Left lung (tissue), 10 donors: Measurements from ENCODE around the gene HINT2. TPM values are rescaled to one million over a fixed set of nuclear protein-coding genes. Genes with fewer than 3 reads are reported as not detected.

ENCODE experiments used
- ATAC-seq: fragments of 200-7000 bp; cut with Tn5 transposase; one replicate; pipeline ENCODE4 v1.9.1; 2020; ENCODE audit warnings: moderate library complexity
- DNase-seq, 4 donors: peaks; one replicate each; pipeline ENCODE4 v3.0.0-alpha.2; 2013 to 2020
- H3K27ac ChIP-seq, 2 donors: fragments of 200-600 bp; sonication (generic) in 1 of 2; one replicate each; pipeline versions ENCODE4 v1.5.0 to v1.8.0; 2020 to 2021
- H3K27me3 ChIP-seq, 2 donors: fragments of 200-600 bp; sonication (generic) in 1 of 2; one replicate each; pipeline versions ENCODE4 v1.5.0 to v1.8.0; 2020 to 2021
- H3K36me3 ChIP-seq, 2 donors: fragments of 200-600 bp; sonication (generic) in 1 of 2; one replicate each; pipeline versions ENCODE4 v1.5.0 to v1.8.0; 2020 to 2021
- H3K4me1 ChIP-seq, 2 donors: fragments of 200-600 bp; one replicate each; pipeline ENCODE4 v1.8.0; 2021
- H3K4me3 ChIP-seq, 2 donors: fragments of 200-600 bp; sonication (generic) in 1 of 2; one replicate each; pipeline versions ENCODE4 v1.5.0 to v1.8.0; 2020 to 2021; ENCODE audit warnings: mild to moderate bottlenecking in 1 of 2
- H3K9me3 ChIP-seq, 2 donors: fragments of 200-600 bp; sonication (generic) in 1 of 2; one replicate each; pipeline versions ENCODE4 v1.5.0 to v1.8.0; 2020 to 2021
- intact Hi-C, 2 donors: fragments of 100-400 bp; cut with DNase I; formaldehyde crosslinking; loops; one replicate each; pipeline versions ENCODE4 v1.11.2 to v1.14.2; 2022
- polyA plus RNA-seq, 6 donors: library from polyadenylated mRNA; unstranded; fragments of 120-200 nt; gene quantifications; one replicate each; pipeline ENCODE4 v1.2.1, GENCODE V29; 2013; ENCODE audit not compliant: insufficient read length in 6 of 6
- total RNA-seq, 2 donors: library from RNA; stranded (reverse); fragmentation: NEBNext Ultra II Directional; extraction: Animal tissue kit (Norgen Biotek cat#: 25700); gene quantifications; one replicate each; pipeline ENCODE4 v1.2.1, GENCODE V29; 2021
- TF ChIP-seq, protein P1 (sequence below), 2 donors: fragments of 200-600 bp; sonication (generic) in 1 of 2; IDR thresholded peaks; one replicate each; pipeline versions ENCODE4 v1.5.0 to v1.8.0; 2021; ENCODE audit warnings: antibody characterized with exemption in 2 of 2
- donor health status: DM: no; HTN: yes; CAD: no.
- donor health status: DM: no; HTN: no; CAD: no.

The HINT2 gene
- total and polyA plus RNA-seq, 8 donors, result 26.3 to 45.3 (median 32.9) TPM

DNA sequence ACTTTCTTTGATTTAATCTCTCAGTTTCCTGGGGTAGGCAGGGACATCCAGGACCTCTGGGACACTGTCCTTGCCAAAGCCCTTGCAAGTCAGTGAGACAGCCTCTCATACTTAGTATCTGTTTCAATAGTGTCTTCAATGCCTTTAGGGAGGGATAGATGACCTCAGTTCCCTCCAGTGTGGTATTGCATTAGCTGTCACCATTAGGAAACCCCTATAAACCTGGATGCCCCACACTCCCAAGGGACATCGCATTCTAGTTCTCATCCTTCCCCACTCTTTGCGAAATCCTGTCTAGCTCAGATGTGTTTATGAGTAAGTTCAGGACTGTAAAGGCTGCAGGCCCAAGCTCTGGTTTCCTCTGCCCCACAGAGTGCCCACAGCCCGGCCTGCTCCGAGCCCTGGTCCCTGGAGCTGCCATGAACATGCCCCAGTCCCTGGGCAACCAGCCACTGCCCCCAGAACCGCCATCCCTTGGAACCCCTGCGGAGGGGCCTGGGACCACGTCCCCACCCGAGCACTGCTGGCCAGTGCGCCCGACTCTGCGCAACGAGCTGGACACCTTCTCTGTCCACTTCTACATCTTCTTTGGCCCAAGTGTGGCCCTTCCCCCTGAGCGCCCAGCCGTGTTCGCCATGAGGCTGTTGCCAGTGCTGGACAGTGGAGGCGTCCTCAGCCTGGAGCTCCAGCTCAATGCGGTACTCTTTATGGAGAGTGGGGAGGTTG, 27.3 kb upstream of the HINT2 start:
- no peak overlapping the region for H3K27ac ChIP-seq
- no peak for DNase-seq
- no peaks in the 10 kb centered on the region for H3K36me3 ChIP-seq
- H3K9me3 ChIP-seq, result no peaks in the 10 kb centered on the region
- peaks cover 21 to 49% of the 10 kb centered on the region in 2 donors for H3K4me1 ChIP-seq
- H3K4me3 ChIP-seq, result no peak overlapping the region
- TF ChIP-seq, protein P1, sequence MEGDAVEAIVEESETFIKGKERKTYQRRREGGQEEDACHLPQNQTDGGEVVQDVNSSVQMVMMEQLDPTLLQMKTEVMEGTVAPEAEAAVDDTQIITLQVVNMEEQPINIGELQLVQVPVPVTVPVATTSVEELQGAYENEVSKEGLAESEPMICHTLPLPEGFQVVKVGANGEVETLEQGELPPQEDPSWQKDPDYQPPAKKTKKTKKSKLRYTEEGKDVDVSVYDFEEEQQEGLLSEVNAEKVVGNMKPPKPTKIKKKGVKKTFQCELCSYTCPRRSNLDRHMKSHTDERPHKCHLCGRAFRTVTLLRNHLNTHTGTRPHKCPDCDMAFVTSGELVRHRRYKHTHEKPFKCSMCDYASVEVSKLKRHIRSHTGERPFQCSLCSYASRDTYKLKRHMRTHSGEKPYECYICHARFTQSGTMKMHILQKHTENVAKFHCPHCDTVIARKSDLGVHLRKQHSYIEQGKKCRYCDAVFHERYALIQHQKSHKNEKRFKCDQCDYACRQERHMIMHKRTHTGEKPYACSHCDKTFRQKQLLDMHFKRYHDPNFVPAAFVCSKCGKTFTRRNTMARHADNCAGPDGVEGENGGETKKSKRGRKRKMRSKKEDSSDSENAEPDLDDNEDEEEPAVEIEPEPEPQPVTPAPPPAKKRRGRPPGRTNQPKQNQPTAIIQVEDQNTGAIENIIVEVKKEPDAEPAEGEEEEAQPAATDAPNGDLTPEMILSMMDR (IDR thresholded peaks at IDR 0.05), result no peak
- ATAC-seq, result no peak
- intact Hi-C loops, result no loop called here
- H3K27me3 ChIP-seq, result peaks cover 0 to 54% of the 10 kb centered on the region in 2 donors

DNA sequence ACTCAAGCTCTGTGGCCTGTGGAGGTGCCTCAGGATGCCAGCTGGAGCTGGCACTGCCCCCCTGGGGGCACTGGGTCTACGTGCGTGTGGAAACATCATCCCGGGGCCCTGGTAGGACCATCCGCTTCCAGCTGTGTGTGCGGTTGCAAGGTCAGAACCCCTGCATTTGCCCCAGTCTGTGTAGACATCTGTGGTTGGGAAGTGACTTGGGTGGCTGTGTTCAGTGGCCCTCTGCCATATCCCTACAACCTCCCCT, 26.7 kb upstream of the HINT2 start:
- no peak for ATAC-seq
- intact Hi-C loops, result no loop called here

DNA sequence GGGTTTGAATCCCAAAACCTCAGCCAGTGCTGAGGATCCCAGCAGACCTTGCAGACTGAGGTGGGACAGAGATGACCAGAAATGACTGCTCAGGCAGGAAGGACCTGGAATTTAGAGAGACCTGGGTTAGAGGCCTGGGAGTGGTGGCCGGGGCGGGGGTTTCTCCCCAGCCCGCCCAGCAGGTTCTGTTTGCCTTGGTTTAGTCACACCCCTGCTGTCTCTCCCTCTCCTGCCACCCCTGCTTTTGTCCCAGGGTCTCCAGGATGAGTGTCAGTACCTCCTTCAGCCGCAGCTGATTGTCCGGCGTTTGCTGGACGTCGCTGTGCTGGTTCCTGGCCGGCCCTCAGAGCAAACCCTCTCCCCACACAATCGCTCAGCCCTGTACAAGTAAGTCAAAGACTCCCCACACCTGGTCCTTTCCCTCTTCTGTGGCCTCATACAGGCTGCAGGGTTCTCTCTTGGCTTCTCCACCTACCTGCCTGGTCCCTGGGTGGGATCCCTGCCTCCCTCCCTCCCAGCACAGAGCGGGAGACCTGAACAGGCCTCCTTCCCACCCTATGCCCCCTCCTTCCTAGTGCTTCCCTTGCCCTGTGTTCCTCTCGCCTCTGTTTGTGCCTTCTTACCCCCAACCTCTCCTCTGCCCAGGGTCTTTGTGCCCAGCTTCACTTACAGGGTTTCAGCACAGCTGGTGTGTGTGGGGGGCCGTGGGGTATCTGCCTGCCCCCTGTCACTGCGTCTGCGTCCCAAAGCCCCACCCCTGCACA, 26.2 kb upstream of the HINT2 start:
- peaks cover 21 to 44% of the 10 kb centered on the region in 2 donors for H3K4me1 ChIP-seq
- H3K36me3 ChIP-seq, result no peaks in the 10 kb centered on the region
- intact Hi-C loops, result no loop called here
- H3K27me3 ChIP-seq, result peaks cover 0 to 43% of the 10 kb centered on the region in 2 donors
- H3K27ac ChIP-seq, result no peak overlapping the region
- H3K9me3 ChIP-seq, result no peaks in the 10 kb centered on the region
- ATAC-seq (no peak), DNase-seq (no peak)
- H3K4me3 ChIP-seq, result no peak overlapping the region
- TF ChIP-seq, protein P1 (IDR thresholded peaks at IDR 0.05), result no peak

More for the DNA sequence above, 26.7 kb upstream of the HINT2 start:
- peaks cover 21 to 49% of the 10 kb centered on the region in 2 donors for H3K4me1 ChIP-seq
- H3K36me3 ChIP-seq, result no peaks in the 10 kb centered on the region
- no peaks in the 10 kb centered on the region for H3K9me3 ChIP-seq
- TF ChIP-seq, protein P1 (IDR thresholded peaks at IDR 0.05), result no peak
- H3K27me3 ChIP-seq, result peaks cover 0 to 48% of the 10 kb centered on the region in 2 donors
- no peak overlapping the region for H3K4me3 ChIP-seq
- no peak overlapping the region for H3K27ac ChIP-seq
- DNase-seq, result no peak

DNA sequence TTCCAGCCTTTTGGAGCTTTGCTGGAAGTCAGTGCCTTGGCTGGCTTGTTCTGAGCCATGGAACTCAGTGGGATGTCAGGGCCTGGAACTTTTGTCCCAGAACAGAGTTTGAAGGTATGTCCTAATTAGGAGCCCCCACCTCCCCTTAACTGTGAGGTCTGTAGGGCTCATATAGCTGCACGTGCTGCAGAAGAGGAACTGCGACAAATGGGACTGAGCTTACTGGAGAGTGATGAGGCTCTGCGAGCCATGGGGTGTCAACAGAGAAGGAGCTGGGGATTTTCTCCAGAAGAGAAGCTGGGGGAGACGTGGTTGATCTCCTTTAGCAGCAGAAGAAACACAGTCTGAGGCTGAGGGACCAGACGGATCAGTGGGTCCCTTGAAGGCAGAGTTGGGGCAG, 25.1 kb upstream of the HINT2 start:
- H3K27me3 ChIP-seq, result peaks cover 0 to 41% of the 10 kb centered on the region in 2 donors
- DNase-seq (no peak), ATAC-seq (no peak)
- intact Hi-C loops, result no loop called here
- no peaks in the 10 kb centered on the region for H3K9me3 ChIP-seq
- H3K36me3 ChIP-seq, result no peaks in the 10 kb centered on the region
- H3K4me1 ChIP-seq, result peaks cover 14 to 35% of the 10 kb centered on the region in 2 donors
- no peak overlapping the region for H3K4me3 ChIP-seq
- H3K27ac ChIP-seq, result no peak overlapping the region
- TF ChIP-seq, protein P1 (IDR thresholded peaks at IDR 0.05), result no peak

DNA sequence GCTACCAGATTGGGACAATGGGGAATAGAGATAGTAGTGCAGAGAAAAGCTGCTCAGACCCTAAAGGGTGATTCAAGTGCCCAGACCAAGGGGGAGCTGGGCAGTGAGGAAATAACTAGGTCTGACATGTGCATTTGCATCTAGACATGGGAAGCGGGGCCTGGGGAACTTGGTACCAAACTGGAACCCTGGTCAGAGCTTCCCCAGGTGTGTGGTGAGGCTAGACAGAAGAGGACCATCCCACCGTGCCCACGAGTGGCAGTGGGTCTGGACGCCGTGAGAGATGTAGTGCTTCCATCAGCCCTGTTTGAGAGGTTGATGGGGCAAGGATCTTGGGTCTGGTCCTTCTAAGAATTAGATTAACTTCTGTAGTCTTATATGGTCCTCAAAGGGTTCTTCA, 21.8 kb upstream of the HINT2 start:
- Histone ChIP-seq H3K27ac (no peak overlapping the region), H3K36me3 (no peaks in the 10 kb centered on the region), H3K27me3 (peaks cover 0 to 31% of the 10 kb centered on the region in 2 donors), H3K9me3 (no peaks in the 10 kb centered on the region), H3K4me1 (peaks cover 0 to 23% of the 10 kb centered on the region in 2 donors), H3K4me3 (no peak overlapping the region)
- no peak for DNase-seq
- ATAC-seq, result no peak
- TF ChIP-seq, protein P1 (IDR thresholded peaks at IDR 0.05), result no peak
- intact Hi-C loops, result no loop called here
